Muscle layer of colon (tissue), 2 donors: Measurements from ENCODE around the gene C13orf46.

Experiments
- H3K27ac ChIP-seq: one replicate; pipeline ENCODE4 v1.7.0; 2013; ENCODE audit warnings: low read depth, mild to moderate bottlenecking, low read length, moderate library complexity
- H3K27me3 ChIP-seq, 2 donors: one replicate each; pipeline ENCODE4 v1.7.0; 2013; ENCODE audit warnings: low read length in 2 of 2, mild to moderate bottlenecking in 2 of 2; ENCODE audit not compliant: insufficient read depth in 2 of 2, control insufficient read depth in 1 of 2
- H3K36me3 ChIP-seq: one replicate; pipeline ENCODE4 v1.7.0; 2013; ENCODE audit warnings: mild to moderate bottlenecking, low read length; ENCODE audit not compliant: insufficient read depth
- H3K4me1 ChIP-seq: one replicate; pipeline ENCODE4 v1.7.0; 2013; ENCODE audit warnings: mild to moderate bottlenecking, low read length; ENCODE audit not compliant: insufficient read depth
- H3K4me3 ChIP-seq, 2 donors: one replicate each; pipeline ENCODE4 v1.7.0; 2013; ENCODE audit warnings: low read length in 2 of 2, low read depth in 1 of 2, mild to moderate bottlenecking in 1 of 2, moderate library complexity in 1 of 2
- H3K9ac ChIP-seq: one replicate; pipeline ENCODE4 v1.7.0; 2013; ENCODE audit warnings: low read length
- H3K9me3 ChIP-seq: one replicate; pipeline ENCODE4 v1.7.0; 2013; ENCODE audit warnings: mild to moderate bottlenecking, low read length
- donor health status: abdominal sarcoma.
- donor health status: Adenocarcinoma of cecum.

The C13orf46 gene

DNA sequence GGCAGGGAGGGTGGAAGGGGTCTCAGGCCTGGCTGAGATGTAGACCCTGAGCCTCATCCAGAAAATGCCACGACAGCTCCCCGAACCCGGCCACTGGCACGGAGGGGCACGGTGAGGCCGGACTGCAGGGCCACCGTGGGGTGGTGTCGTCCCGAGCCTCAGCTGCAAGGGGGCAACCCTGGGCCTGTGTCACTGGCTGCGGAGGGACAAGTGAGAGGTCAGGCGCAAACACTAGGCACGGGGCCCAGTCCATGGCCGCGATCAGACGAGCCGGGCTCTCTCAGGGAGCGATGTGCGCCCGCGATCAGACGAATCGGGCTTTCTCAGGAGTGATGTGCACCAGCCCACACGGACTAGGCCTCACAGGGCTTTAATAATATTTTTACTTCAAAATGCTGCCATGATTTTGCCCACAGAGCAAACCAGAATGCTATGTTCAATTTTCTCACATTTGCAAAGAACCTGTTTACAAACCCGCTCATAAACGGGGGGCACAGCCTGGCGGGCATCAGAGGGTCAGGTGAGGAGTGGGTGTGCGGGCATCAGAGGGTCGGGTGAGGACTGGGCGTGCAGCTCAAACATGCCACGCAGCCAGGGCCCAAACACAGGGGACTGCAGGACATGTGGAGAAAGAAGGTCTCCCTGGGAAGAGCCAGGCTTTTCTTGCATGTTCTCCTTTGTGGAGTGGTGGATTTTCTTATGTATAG, 42.6 kb upstream of the C13orf46 start:
- no peak overlapping the region for H3K4me3 ChIP-seq
- no peaks in the 10 kb centered on the region for H3K4me1 ChIP-seq
- no peaks in the 10 kb centered on the region for H3K27me3 ChIP-seq
- H3K9ac ChIP-seq = no peak overlapping the region
- peaks cover 42% of the 10 kb centered on the region for H3K36me3 ChIP-seq
- H3K9me3 ChIP-seq = no peaks in the 10 kb centered on the region
- H3K27ac ChIP-seq = no peak overlapping the region

DNA sequence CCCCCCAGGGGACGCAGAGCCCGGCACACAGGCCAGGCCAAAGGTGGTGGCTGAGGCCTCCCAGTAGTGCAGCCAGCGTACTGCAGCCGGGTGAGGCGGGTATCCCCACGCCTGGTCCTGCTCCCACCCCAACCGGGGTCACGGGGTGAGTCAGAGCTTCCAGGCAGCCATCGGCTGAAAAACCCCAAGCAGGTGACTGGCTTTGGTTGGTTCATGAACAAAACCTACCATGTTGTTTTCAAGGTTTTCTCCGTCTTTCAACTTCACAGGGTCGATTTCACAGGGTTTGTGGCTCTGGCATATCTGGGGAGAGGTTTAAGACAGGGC, 42.1 kb upstream of the C13orf46 start:
- Histone ChIP-seq H3K27ac (no peak overlapping the region), H3K9ac (no peak overlapping the region), H3K36me3 (peaks cover 37% of the 10 kb centered on the region), H3K4me1 (no peaks in the 10 kb centered on the region), H3K4me3 (no peak overlapping the region), H3K27me3 (no peaks in the 10 kb centered on the region), H3K9me3 (no peaks in the 10 kb centered on the region)

- Histone ChIP-seq H3K4me1 (no peaks in the 10 kb centered on the region), H3K9me3 (no peaks in the 10 kb centered on the region), H3K27me3 (no peaks in the 10 kb centered on the region), H3K9ac (no peak overlapping the region), H3K4me3 (no peak overlapping the region), H3K27ac (no peak overlapping the region), H3K36me3 (peaks cover 31% of the 10 kb centered on the region)
These were observed 41.5 kb upstream of the C13orf46 start for GRCh38 chr13:114015111-114015968.

GRCh38 chr13:114013952-114014629, 40.2 kb upstream of the C13orf46 start:
- no peaks in the 10 kb centered on the region for H3K27me3 ChIP-seq
- no peaks in the 10 kb centered on the region for H3K9me3 ChIP-seq
- H3K27ac ChIP-seq = no peak overlapping the region
- no peak overlapping the region for H3K9ac ChIP-seq
- H3K36me3 ChIP-seq = peaks cover 40% of the 10 kb centered on the region
- H3K4me3 ChIP-seq = no peak overlapping the region
- no peaks in the 10 kb centered on the region for H3K4me1 ChIP-seq

- Histone ChIP-seq H3K9ac (no peak overlapping the region), H3K36me3 (peaks cover 43% of the 10 kb centered on the region), H3K9me3 (no peaks in the 10 kb centered on the region), H3K4me1 (no peaks in the 10 kb centered on the region), H3K27ac (no peak overlapping the region), H3K4me3 (no peak overlapping the region), H3K27me3 (no peaks in the 10 kb centered on the region)
These were observed 39.5 kb upstream of the C13orf46 start for GRCh38 chr13:114013336-114013735.

- Histone ChIP-seq H3K27ac (no peak overlapping the region), H3K4me1 (no peaks in the 10 kb centered on the region), H3K36me3 (peaks cover 43% of the 10 kb centered on the region), H3K27me3 (no peaks in the 10 kb centered on the region), H3K9ac (no peak overlapping the region), H3K9me3 (no peaks in the 10 kb centered on the region), H3K4me3 (no peak overlapping the region)
These were observed 39.0 kb upstream of the C13orf46 start for GRCh38 chr13:114012921-114013320.

DNA sequence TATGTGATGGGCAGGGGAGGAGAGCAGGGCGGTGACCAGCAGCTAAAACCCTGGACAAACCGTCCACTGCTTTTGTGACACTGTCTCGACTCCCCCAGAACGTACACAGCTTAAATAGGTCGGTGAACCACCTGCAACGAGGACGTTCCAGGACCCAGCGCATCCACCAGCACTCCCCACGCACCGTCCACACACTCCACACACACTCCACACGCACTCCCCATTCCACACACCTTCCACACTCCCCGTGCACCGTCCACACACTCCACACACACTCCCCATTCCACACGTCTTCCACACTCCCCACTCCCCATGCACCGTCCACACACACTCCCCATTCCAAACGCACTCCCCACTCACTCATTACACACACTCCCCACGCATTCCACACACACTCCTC, 38.3 kb upstream of the C13orf46 start:
- Histone ChIP-seq H3K9ac (no peak overlapping the region), H3K27ac (no peak overlapping the region), H3K4me3 (no peak overlapping the region), H3K4me1 (no peaks in the 10 kb centered on the region), H3K36me3 (peaks cover 39% of the 10 kb centered on the region), H3K9me3 (no peaks in the 10 kb centered on the region), H3K27me3 (no peaks in the 10 kb centered on the region)

- Histone ChIP-seq H3K9me3 (no peaks in the 10 kb centered on the region), H3K27ac (no peak overlapping the region), H3K4me1 (no peaks in the 10 kb centered on the region), H3K9ac (no peak overlapping the region), H3K27me3 (no peaks in the 10 kb centered on the region), H3K36me3 (peaks cover 30% of the 10 kb centered on the region), H3K4me3 (no peak overlapping the region)
These were observed 37.4 kb upstream of the C13orf46 start for GRCh38 chr13:114011226-114011625.

- peaks cover 23% of the 10 kb centered on the region for H3K36me3 ChIP-seq
- H3K4me1 ChIP-seq = no peaks in the 10 kb centered on the region
- no peak overlapping the region for H3K27ac ChIP-seq
- H3K9me3 ChIP-seq = no peaks in the 10 kb centered on the region
- H3K4me3 ChIP-seq = no peak overlapping the region
- H3K9ac ChIP-seq = no peak overlapping the region
- no peaks in the 10 kb centered on the region for H3K27me3 ChIP-seq
These were observed 36.7 kb upstream of the C13orf46 start for GRCh38 chr13:114010401-114011101.

GRCh38 chr13:114009590-114010400, 35.9 kb upstream of the C13orf46 start:
- H3K27ac ChIP-seq = no peak overlapping the region
- H3K4me1 ChIP-seq = no peaks in the 10 kb centered on the region
- H3K9me3 ChIP-seq = no peaks in the 10 kb centered on the region
- H3K4me3 ChIP-seq = no peak overlapping the region
- H3K9ac ChIP-seq = no peak overlapping the region
- peaks cover 20% of the 10 kb centered on the region for H3K36me3 ChIP-seq
- H3K27me3 ChIP-seq = no peaks in the 10 kb centered on the region
